ENCODE measurements around the gene LMF2.

LMF2 gene

DNA sequence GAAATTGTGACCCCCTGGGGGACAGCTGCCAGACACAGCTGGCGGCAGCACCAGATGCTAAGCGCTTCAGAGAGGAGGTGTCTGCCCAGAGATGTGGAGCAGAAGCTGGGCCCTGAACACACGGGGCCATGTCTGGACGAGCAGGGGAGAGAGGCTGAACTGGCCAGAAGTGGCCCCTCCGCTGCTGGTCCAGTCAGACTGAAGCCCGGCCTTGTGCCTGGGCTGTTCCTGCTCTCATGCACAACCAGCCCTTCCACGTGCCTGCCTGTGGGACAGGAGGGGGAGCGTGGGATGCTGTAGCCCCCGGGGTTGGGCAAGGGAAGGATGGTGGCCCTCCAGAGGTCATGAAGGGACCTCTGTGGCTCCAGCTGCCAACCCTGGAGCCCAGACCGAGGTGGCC, 24.4 kb downstream of the LMF2 start:
- no peak for DNase-seq (ENCODE audit: low spot score)

DNA sequence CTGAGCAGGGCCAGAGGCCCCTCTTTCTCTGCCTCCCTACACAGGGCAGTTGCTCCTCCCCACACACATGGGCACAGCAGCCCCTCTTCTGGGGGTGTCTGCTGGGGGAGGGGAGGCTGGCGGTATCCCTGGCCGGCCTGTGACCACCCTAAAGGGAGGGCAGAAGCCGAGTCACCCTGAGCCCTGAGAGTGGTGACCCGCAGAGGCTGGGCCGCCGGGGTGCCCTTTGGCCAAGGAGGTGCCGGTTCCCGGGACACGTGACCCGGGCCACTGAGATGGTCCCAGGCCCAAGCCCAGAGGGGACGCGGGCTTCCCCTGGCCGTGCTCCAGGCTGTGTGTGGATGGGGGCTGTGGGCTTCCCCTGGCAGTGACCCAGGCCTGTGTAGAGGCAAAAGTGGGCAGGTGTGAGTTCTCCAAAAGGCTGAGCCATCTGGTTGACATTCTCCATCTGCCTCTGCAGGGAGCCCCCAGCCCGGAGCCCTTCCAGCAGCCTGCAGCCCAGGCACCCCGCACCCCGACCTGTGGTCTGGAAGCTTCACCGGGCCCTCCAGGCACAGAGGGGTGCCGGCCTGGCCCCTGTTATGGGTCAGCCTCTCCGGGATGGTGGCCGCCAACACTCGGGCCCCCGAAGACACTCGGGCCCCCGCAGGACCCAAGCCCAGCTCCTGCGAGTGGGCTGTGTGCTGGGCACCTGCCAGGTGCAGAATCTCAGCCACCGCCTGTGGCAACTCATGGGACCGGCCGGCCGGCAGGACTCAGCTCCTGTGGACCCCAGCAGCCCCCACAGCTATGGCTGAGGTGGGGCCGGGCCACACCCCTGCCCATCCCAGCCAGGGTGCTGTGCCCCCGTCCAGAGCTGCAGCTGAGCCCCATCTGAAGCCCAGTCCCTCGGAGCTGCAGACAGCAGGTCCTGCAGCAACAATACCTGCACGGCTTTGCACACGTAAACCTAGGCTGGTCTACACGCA, 25.1 kb downstream of the LMF2 start:
- DNase-seq (ENCODE audit: low spot score): no peak

DNA sequence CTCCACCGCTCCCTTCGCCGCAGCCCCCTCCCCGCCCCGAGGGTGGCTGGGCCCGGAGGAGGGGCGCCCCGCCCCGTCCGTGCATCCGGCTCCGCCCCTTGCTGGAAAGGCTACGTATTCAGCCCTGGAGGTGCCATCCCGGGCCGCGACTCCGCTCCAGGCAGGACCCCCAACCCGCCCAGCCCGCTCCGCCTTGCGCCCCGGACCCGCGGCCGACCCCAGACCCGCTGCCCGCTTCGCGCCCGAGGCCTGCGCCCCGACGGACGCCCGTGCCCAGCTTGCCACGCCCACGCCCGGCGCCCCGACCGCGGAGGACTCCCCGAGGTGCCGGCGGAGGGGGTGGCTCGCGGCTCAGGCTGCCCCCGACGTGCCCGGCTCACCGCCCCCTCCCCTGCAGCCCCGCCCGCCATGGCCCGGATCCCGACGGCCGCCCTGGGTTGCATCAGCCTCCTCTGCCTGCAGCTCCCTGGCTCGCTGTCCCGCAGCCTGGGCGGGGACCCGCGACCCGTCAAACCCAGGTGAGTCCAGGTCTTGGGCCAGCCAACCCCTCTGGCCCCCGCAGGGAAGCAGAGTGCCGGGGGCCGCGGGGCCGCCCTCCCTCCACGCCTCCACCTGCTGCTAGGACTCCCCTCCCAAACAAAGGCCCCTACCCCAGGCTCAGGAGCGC, 25.9 kb downstream of the LMF2 start, which contains the start of gene ADM2:
TSS of gene ADM2 (plus strand) at position 104 of the 667 bp plus-strand sequence. CDS start at position 409, 305 bp downstream.
- peak; percentile 84 for DNase-seq (ENCODE audit: low spot score)

DNA sequence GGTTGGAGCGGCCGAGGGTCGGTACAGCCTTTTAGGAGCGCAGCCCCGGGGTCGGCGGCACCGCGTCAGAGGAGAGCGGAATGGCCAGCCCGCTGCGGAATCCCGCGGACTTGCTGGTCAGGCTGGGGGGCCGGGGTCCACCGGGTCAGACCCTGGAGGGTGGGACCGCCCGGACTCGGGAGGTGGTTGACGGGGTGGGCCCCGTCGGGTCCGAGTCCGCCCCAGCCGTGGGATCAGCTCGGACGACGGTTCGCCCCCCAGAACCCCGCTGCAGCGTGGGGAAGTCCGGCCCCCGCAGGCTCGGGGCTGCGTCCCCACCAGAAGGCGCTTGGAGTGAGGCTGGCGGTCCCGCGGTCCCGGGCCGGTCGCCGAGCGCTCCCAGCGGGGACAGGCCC, 26.5 kb downstream of the LMF2 start:
- DNase-seq (ENCODE audit: low spot score): no peak

DNA sequence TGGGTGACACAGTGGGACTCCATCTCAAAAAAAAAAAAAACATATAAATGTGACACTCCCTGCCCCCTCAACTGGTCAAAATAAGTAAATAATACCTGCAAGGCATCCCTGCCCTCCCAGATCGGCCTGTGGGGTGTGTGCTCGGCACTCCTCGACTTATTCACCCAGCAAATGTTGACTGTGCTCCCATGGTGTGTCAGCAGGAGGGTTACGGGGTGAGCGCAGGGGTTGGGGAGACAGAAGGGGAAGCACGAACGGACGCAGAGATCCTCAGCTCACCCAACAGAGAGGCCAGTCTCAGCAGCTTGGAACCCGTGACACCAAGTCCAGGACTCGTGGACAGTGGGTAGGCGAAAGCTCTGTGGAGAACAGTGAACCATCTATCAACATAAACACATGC, 27.8 kb downstream of the LMF2 start:
- no peak for DNase-seq (ENCODE audit: low spot score)

DNA sequence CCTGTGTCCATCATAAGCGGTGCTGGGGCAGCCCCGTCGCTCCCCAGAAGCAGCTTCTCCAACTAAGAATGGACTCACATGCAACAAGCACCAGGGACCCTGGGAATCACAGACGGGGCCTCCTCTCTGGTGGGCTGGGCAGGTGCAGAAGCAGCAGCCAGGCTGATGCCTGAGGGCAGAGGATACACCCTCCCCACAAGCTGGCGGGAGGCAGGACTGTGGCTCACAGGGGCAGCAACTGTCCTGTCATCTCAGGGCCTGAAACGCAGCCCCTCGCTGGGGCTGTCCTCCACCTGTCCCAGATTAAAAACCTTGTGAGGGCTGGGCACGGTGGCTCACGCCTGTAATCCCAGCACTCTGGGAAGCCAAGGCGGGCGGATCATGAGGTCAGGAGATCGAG, 29.6 kb downstream of the LMF2 start:
- DNase-seq (ENCODE audit: low spot score): no peak

DNA sequence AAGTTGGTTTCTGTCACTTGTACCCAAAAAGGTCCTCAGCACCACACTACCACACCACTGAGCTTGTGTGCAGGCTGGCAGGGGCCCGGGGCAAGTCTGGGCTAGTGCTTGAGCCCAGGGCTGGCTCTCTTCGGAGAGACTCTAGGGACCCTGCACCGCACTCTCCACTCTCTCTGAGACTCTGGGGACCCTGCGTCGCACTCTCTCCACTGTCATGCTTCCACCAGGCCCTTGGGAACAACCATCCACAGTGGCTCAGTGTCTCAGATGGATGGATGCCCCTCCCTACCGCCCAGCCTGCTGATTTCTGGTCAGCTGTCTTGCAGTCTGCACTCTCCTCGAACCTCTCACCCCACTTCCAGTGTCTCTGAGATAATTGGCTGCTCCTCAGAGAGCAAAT, 30.6 kb downstream of the LMF2 start:
- DNase-seq (ENCODE audit: low spot score): no peak

DNA sequence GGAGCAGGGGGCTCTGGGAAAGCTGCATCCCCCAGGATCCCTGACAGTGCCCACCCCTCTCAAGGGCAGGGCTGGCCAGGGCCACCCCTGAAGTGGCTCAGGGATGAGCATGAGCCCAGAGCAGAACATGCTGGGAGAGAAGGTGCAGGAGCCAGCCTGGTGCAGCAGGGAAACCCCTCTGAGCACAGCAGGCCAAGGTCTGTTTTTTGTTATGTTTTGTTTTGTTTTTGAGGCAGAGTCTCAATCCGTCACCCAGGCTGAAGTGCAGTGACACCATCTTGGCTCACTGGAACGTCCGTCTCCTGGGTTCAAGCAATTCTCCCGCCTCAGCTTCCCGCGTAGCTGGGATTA, 31.9 kb downstream of the LMF2 start:
- DNase-seq (ENCODE audit: low spot score): no peak

DNA sequence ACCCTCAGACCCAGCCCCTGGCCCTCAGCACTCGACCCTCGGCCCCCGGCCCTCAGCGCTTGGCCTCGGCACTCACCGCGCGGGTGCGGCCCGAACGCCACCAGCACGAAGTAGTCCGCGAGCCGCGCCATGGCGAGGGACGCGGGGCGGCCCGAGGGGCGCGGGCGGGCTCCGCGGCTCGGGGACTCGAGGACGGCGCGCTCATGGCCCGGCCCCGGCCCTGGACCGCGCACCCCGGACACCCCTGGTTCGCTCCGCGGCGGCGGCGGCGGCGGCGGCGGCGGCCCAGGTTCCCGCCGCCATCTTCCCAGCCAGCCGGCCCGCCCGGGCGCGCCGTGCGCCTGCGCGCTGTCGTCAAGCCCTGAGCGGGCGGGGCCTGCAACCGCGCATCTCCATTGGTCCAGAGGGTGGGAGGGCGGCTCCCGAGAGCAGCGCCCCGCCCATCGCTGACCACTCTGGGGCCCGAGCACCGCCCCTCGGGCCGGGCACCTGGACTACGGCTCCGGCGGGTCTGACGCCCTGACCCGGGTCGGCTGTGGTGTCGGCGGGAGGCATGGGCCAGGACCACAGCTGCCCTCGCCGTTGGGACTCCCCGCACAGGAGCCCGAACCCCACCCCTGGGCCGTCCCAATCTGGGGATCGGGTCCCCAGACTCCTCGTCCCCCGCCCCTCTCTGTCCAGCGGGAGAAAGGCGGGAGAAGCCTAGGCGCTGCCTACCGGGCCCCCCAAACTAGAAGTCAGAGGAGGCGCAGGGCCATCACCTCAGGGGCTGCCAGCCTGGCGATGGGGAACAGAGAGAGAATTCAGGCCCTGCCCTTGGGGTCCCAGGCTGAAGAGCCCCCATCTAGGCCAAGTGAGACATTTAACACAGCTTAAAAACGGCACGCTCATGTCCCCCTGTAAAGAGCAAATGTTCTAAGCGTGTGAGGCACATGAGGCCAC, 32.5 kb downstream of the LMF2 start, which contains the start of gene SBF1:
TSS of gene SBF1 (minus strand) at position 326 of the 942 bp plus-strand sequence. CDS start at position 131, 195 bp downstream.
- peak; percentile 100 for DNase-seq (ENCODE audit: low spot score)

DNA sequence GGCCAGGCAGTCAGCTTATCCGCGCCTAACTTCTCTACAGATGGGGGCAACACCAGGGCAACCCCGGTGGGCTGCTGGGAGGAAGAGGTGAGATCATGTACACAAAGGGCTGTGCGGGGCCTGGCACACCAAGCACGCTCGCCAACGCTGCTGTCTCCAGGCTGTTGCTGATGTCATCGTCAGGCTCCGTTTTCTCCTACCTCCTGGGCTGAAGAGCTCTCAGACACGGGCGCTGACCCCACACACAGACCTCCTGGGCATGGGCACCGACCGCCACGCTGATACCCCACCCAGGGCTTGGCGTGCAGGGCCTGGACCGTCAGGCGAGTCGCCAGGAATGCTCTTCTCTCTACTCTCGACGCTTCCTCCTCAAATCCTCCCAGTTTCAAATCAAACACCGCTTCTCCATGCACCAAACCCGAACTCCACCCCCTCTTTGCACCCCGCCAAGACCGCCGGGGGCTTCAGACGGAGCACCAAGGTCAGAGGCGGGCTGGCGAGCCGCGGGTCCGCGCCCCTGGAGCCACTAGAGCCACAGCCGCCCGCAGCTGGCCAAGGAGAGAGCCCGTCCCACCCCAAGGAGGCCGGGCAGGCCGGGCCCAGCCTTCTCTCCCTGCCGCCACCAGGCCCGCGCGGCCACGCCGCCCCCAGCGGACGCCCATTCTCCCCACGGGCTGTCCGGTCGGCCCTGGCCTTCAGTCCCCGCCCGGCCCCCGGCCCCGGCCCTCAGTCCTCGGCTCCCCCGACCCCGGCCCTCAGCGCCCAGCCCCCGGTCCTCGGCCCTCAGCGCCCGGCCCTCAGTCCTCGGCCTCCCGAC, 33.4 kb downstream of the LMF2 start:
- DNase-seq (ENCODE audit: low spot score): peak; percentile 74

DNA sequence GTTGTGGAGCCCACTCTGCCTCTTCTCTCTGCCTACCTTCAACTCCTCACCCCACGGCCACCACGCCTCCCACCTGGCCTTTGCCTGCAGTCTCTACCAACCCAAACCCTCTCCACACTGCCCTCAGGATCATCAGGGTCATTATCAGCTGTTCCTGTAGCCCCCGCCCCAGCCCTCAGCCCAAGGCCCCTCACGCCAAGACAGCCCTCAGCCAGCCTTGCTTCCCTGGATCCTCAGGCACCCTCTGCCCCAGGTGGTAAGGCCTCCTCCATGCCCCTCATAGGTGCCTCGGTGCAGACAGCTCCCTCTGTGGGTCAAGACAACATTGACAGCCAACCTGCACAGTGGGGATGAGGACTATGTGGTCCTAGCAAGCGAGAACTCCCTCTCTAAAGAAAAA, 34.4 kb downstream of the LMF2 start:
- DNase-seq (ENCODE audit: low spot score): peak; percentile 65

DNA sequence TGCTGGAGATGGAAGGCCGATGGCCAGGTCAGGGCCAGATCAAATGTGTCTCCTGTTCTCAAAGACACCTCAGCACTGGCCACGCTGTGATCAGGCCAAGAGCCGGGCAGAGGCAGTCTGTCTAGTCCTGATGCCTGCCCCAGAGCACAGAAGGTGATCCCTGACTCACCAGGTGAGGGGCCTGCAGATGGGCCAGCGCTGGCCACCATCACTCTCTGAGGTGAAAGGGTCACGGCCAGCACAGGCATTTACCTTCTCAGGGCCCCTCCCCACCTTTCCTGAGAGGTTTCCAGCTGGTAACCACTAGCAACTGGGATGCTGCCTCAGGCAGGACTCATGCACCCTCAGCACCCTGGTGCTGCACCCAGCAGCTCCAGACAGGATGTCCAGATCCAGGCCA, 35.5 kb downstream of the LMF2 start:
- no peak for DNase-seq (ENCODE audit: low spot score)

DNA sequence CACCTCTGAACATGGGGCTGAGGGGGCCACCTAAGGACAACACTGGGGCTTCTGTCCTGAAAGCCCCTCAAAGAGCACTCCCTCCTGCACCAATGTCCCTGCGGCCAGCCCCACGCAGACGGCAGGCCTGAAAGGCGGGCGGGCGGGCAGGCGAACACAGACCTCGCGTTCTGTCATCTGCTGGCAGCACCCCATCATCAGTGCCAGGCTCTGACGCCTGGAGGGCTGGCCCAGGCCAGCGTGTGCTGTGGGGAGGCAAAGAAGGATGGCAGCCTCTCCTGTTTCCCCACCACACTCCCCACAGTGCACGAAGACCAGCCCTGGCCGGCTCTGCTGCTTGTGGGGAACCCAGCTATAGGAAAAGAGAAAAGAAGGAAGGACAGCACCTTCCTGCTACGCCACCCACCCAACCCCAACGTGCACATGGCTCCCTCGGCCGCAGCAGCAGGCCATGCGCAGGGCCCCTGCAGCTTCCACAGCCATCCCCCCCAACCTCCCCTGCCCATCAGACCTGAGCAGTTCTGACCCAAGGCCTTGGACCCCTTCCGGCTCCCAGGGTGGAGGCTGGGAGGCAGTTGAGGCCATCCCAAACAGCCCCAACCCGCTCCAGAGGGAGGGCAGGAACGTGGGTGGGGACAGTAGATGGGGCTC, 36.2 kb downstream of the LMF2 start:
- DNase-seq (ENCODE audit: low spot score): no peak

DNA sequence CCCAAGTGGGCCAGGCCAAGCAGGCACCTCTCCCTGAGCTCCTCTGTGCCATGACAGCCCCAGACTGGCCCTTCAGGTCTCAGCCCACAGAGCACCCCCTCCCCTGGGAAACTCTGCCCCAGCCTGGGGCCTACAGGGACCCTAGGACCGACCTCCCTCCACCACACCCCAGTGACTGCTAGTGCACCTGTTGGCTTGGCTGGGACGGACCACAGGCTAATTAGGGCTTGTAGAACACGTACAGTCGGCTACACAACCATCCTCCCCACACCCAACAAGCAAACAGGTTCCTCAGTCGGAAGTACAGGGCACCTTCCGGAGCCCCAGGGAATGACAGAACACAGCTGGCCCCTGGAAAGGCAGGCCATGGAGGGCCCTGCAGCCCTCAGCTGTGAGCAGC, 37.0 kb downstream of the LMF2 start:
- DNase-seq (ENCODE audit: low spot score): no peak

DNA sequence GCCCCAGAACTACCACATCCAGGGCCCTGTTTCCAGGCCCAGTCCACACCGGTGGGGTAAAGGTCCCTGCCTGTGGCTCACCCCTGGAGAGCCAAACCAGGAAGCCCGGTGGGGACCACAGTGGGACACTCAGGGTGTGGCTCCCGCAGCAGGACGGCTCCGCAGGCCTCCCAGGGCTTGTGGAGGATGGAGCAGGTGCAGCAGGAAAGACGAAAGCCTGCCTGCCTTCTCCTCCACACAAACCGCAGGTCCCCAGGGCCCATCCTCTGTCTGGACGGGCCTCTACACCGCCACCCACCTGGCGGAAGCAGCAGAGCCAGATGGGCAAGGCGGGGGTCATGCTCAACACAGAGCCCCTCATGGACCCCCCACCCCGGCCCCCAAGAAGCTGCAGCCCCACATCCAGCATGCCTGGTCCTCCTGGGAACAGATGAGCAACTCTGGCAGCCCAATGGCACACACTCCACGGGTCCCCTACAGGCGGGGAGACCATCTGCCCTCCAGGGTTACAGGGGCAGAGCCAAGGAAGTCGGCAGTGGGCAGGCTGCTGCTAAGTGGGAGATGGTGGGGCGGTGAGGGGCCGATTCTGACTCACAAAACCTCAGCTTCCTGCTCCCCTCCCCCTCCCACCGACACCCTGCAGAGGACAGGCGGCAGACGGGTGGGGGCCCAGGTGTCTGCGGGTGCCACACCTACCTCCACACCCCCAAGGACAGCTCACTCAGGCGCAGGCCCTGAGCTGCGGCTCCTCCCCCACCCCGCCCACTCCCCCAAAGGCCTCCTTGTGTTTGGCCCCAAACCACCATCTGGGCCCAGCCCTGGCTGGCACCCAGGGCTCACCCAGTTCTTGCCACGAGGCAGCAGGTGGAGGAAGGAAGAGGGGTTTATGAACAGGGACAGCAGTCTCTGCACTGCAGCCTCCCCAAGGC, 37.9 kb downstream of the LMF2 start:
- peak; percentile 76 for DNase-seq (ENCODE audit: low spot score)

DNA sequence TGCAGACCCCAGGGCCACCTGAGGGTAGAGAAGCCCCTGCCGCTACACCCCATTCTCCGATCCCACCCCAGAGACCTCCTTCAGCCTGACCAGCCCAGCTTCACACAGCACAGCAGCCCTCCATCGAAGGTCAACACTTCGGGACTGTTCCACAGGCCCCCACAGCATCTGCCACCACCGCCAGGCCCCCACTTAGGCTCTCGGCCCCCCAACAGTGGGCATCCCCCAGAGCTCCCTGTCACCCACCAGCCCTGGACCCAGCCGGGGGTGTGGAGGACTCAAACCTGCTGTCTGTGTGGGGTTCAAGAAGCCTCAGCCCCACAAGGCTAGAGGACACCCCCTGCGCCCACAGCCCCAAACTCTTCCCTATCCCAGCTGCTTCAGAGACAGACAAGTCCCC, 38.9 kb downstream of the LMF2 start:
- DNase-seq (ENCODE audit: low spot score): no peak

DNA sequence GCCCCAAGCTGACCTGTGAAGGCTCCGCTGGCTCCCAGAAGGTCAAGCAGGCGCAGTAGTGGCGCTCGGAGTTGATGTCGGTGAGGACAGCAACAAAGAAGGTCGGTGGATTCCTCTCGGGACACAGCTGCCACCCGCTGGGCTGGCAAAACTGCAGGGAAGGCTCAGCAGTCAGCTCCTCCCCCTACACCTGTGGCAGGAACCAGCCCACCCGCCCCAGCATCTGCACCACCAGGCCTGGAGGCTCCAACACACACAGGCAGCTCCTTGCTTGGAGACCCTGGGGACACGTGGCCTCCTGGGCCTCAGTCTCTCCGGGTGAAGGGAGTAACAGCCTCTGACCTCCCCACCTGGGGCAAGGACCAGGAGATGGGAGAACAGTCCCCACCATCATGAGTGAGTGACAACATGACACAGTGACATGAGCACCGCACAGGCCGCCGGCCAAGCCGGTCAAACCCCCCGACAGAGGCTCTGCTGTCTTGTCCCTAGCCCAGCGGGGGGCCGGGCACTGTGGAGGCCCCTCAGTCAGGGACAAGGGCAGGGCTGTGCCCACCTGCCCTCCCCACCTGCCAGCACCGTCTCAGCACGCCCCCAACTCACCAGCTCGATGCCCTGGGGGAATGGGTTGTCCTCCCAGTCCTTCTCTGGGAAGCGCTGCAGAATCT, 39.6 kb downstream of the LMF2 start:
- no peak for DNase-seq (ENCODE audit: low spot score)

DNA sequence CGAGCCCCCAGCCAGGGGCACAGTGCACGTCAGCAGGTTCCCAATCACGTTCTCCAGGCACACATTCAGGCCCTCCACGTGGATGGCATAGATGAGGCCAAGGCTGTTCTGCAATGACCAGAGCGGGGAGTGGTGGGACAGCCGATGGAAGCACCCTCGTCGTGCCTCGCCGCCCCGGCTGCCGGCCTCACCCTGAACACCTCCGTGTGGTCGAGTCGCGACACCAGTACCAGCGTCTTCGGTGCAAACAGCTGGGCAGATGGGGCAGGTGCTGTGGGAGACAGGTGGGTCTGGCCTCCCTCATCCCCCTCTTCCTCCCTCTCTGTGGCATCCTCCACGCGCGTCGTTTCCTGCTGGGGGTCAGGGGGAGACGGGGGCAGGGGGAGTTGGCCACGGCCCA, 40.2 kb downstream of the LMF2 start:
- DNase-seq (ENCODE audit: low spot score): no peak
